ENCODE measurements around the gene MYO3B.

MYO3B gene

DNA sequence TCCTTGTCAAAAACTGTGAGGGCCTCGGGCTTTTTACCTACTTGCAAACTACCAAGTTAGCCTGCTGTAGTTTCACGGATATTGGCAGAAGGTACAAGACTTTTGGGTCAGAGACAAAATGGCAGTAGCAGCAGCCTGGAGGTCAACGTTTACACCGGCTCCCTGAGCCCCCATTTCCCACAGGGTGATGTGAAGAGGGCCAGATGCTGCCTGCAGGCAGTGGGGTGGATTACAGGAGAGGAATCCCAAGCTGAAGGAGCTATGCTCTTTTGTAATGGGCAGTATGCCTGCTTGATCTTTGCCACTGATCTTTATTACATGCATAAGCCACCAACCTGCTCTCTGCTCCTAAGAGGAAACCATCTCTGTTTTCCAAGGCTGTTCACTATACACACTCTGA is 507.6 kb downstream of the MYO3B start:
- no peak overlapping the region for H3K27ac ChIP-seq (ENCODE audit: low read depth, low read length)
- H2BK120ac ChIP-seq (ENCODE audit: low read depth, low read length), result peak overlapping the region; percentile 68
- H3K56ac ChIP-seq (ENCODE audit: low read length), result peak overlapping the region; percentile 8
- H3K4ac ChIP-seq (ENCODE audit: low read depth, low read length), result no peak overlapping the region
- no peak overlapping the region for H4K5ac ChIP-seq (ENCODE audit: low read length)
- H3K23ac ChIP-seq (ENCODE audit: low read length), result no peak overlapping the region
- peak overlapping the region; percentile 65 for H3K18ac ChIP-seq (ENCODE audit: low read length)
- no peaks in the 10 kb centered on the region for H3K79me2 ChIP-seq (ENCODE audit: control insufficient read depth, insufficient read depth, low read length)
- no peak overlapping the region for H4K8ac ChIP-seq (ENCODE audit: low read depth, low read length)
- H2BK15ac ChIP-seq (replicated peaks; ENCODE audit: low read depth), result no peak overlapping the region
- WGBS (ENCODE audit: extremely low coverage, insufficient coverage, low lambda C conversion rate), result no CpG with 5 or more reads among the region's 4 CpGs
- H2BK5ac ChIP-seq (ENCODE audit: low read length), result no peak overlapping the region
- H3K27me3 ChIP-seq (ENCODE audit: insufficient read depth, low read length, poor library complexity), result no peaks in the 10 kb centered on the region
- peak; percentile 72 for DNase-seq
- H2AK5ac ChIP-seq (ENCODE audit: low read length), result no peak overlapping the region
- H3K79me1 ChIP-seq (ENCODE audit: low read length), result no peaks in the 10 kb centered on the region
- H3K4me1 ChIP-seq (ENCODE audit: control insufficient read depth, low read depth, low read length), result peaks cover 6% of the 10 kb centered on the region
- H3K9ac ChIP-seq (ENCODE audit: low read length), result no peak overlapping the region
- no peak overlapping the region for H3K4me3 ChIP-seq (ENCODE audit: low read length)
- no peak overlapping the region for H3K4me2 ChIP-seq (ENCODE audit: low read length)
- H3K36me3 ChIP-seq (ENCODE audit: control insufficient read depth, insufficient read depth, low read length), result no peaks in the 10 kb centered on the region

DNA sequence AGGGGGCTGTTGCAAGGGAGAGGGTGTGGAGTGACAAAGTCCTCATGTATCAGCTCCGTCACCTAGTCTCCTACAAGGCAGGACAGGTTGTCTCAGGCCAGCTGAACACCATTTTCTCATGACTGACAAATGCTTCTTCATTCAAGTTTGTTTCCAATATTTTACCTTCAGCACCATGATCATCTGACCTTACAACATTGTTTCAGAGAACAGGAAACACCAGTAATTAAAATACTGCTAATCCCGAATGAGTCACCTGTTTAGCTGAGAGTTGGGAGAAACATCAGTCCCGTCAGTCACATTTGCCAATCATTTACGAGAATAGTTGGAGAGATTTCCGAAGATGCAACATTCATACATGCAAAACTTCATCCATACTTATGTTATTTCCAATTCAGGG is 511.5 kb downstream of the MYO3B start:
- H3K27me3 ChIP-seq (ENCODE audit: insufficient read depth, low read length, poor library complexity), result no peaks in the 10 kb centered on the region
- H3K4me3 ChIP-seq (ENCODE audit: low read length), result no peak overlapping the region
- H3K18ac ChIP-seq (ENCODE audit: low read length), result no peak overlapping the region
- H4K8ac ChIP-seq (ENCODE audit: low read depth, low read length), result no peak overlapping the region
- no peaks in the 10 kb centered on the region for H3K79me2 ChIP-seq (ENCODE audit: control insufficient read depth, insufficient read depth, low read length)
- no peak overlapping the region for H3K27ac ChIP-seq (ENCODE audit: low read depth, low read length)
- H2BK120ac ChIP-seq (ENCODE audit: low read depth, low read length), result no peak overlapping the region
- no peak overlapping the region for H4K5ac ChIP-seq (ENCODE audit: low read length)
- H3K36me3 ChIP-seq (ENCODE audit: control insufficient read depth, insufficient read depth, low read length), result no peaks in the 10 kb centered on the region
- no peak overlapping the region for H3K23ac ChIP-seq (ENCODE audit: low read length)
- no peak overlapping the region for H3K9ac ChIP-seq (ENCODE audit: low read length)
- DNase-seq, result no peak
- WGBS (ENCODE audit: extremely low coverage, insufficient coverage, low lambda C conversion rate), result no CpG with 5 or more reads among the region's 5 CpGs
- no peak overlapping the region for H2BK5ac ChIP-seq (ENCODE audit: low read length)
- H2BK15ac ChIP-seq (replicated peaks; ENCODE audit: low read depth), result no peak overlapping the region
- H3K4me1 ChIP-seq (ENCODE audit: control insufficient read depth, low read depth, low read length), result peaks cover 8% of the 10 kb centered on the region
- H3K56ac ChIP-seq (ENCODE audit: low read length), result peak overlapping the region; percentile 25
- H2AK5ac ChIP-seq (ENCODE audit: low read length), result no peak overlapping the region
- H3K4ac ChIP-seq (ENCODE audit: low read depth, low read length), result no peak overlapping the region
- H3K79me1 ChIP-seq (ENCODE audit: low read length), result peaks cover 1% of the 10 kb centered on the region
- no peak overlapping the region for H3K4me2 ChIP-seq (ENCODE audit: low read length)

DNA sequence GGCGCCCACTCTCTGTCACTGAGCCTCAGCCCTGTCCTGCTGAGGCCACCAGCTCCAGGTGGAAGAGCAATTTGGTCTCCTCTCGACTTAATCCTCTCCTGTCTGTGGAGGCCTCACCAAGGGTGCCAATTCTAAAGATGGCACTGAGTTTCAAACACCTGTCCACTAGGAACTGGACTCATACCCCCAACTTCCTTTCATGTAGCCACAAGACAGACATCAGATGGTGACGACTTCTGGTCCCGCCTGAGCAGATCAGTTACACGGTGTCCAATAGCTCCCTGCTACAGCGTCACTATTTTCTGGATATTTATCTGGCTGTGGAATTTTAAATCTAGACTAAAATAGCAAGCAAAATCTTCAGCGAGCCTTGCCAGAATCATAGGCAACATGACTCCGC is 512.7 kb downstream of the MYO3B start:
- H3K4me1 ChIP-seq (ENCODE audit: control insufficient read depth, low read depth, low read length), result peaks cover 13% of the 10 kb centered on the region
- H4K5ac ChIP-seq (ENCODE audit: low read length), result no peak overlapping the region
- H3K27ac ChIP-seq (ENCODE audit: low read depth, low read length), result no peak overlapping the region
- no peak overlapping the region for H3K23ac ChIP-seq (ENCODE audit: low read length)
- no peak overlapping the region for H4K8ac ChIP-seq (ENCODE audit: low read depth, low read length)
- H3K79me2 ChIP-seq (ENCODE audit: control insufficient read depth, insufficient read depth, low read length), result no peaks in the 10 kb centered on the region
- no peak for DNase-seq
- H3K27me3 ChIP-seq (ENCODE audit: insufficient read depth, low read length, poor library complexity), result no peaks in the 10 kb centered on the region
- H3K4ac ChIP-seq (ENCODE audit: low read depth, low read length), result peak overlapping the region; percentile 18
- peaks cover 1% of the 10 kb centered on the region for H3K79me1 ChIP-seq (ENCODE audit: low read length)
- no peak overlapping the region for H2BK5ac ChIP-seq (ENCODE audit: low read length)
- H3K4me2 ChIP-seq (ENCODE audit: low read length), result no peak overlapping the region
- no peak overlapping the region for H3K56ac ChIP-seq (ENCODE audit: low read length)
- peak overlapping the region; percentile 6 for H3K18ac ChIP-seq (ENCODE audit: low read length)
- no peak overlapping the region for H2AK5ac ChIP-seq (ENCODE audit: low read length)
- no CpG with 5 or more reads among the region's 8 CpGs for WGBS (ENCODE audit: extremely low coverage, insufficient coverage, low lambda C conversion rate)
- H2BK120ac ChIP-seq (ENCODE audit: low read depth, low read length), result no peak overlapping the region
- H3K4me3 ChIP-seq (ENCODE audit: low read length), result no peak overlapping the region
- no peak overlapping the region for H2BK15ac ChIP-seq (replicated peaks; ENCODE audit: low read depth)
- no peaks in the 10 kb centered on the region for H3K36me3 ChIP-seq (ENCODE audit: control insufficient read depth, insufficient read depth, low read length)
- no peak overlapping the region for H3K9ac ChIP-seq (ENCODE audit: low read length)

GRCh38 chr2:170694316-170694715 is 516.4 kb downstream of the MYO3B start:
- peak; percentile 49 for DNase-seq
- H3K56ac ChIP-seq (ENCODE audit: low read length), result no peak overlapping the region
- no peak overlapping the region for H3K4ac ChIP-seq (ENCODE audit: low read depth, low read length)
- peaks cover 1% of the 10 kb centered on the region for H3K79me1 ChIP-seq (ENCODE audit: low read length)
- no peak overlapping the region for H2BK15ac ChIP-seq (replicated peaks; ENCODE audit: low read depth)
- peak overlapping the region; percentile 2 for H3K18ac ChIP-seq (ENCODE audit: low read length)
- peaks cover 15% of the 10 kb centered on the region for H3K4me1 ChIP-seq (ENCODE audit: control insufficient read depth, low read depth, low read length)
- no peak overlapping the region for H3K9ac ChIP-seq (ENCODE audit: low read length)
- no peak overlapping the region for H4K5ac ChIP-seq (ENCODE audit: low read length)
- no peak overlapping the region for H3K4me3 ChIP-seq (ENCODE audit: low read length)
- H3K27me3 ChIP-seq (ENCODE audit: insufficient read depth, low read length, poor library complexity), result no peaks in the 10 kb centered on the region
- no peak overlapping the region for H3K23ac ChIP-seq (ENCODE audit: low read length)
- no peak overlapping the region for H2AK5ac ChIP-seq (ENCODE audit: low read length)
- no peaks in the 10 kb centered on the region for H3K36me3 ChIP-seq (ENCODE audit: control insufficient read depth, insufficient read depth, low read length)
- WGBS (ENCODE audit: extremely low coverage, insufficient coverage, low lambda C conversion rate), result no CpG with 5 or more reads among the region's 11 CpGs
- H4K8ac ChIP-seq (ENCODE audit: low read depth, low read length), result no peak overlapping the region
- no peak overlapping the region for H3K27ac ChIP-seq (ENCODE audit: low read depth, low read length)
- H3K79me2 ChIP-seq (ENCODE audit: control insufficient read depth, insufficient read depth, low read length), result no peaks in the 10 kb centered on the region
- no peak overlapping the region for H3K4me2 ChIP-seq (ENCODE audit: low read length)
- H2BK120ac ChIP-seq (ENCODE audit: low read depth, low read length), result no peak overlapping the region
- H2BK5ac ChIP-seq (ENCODE audit: low read length), result no peak overlapping the region

DNA sequence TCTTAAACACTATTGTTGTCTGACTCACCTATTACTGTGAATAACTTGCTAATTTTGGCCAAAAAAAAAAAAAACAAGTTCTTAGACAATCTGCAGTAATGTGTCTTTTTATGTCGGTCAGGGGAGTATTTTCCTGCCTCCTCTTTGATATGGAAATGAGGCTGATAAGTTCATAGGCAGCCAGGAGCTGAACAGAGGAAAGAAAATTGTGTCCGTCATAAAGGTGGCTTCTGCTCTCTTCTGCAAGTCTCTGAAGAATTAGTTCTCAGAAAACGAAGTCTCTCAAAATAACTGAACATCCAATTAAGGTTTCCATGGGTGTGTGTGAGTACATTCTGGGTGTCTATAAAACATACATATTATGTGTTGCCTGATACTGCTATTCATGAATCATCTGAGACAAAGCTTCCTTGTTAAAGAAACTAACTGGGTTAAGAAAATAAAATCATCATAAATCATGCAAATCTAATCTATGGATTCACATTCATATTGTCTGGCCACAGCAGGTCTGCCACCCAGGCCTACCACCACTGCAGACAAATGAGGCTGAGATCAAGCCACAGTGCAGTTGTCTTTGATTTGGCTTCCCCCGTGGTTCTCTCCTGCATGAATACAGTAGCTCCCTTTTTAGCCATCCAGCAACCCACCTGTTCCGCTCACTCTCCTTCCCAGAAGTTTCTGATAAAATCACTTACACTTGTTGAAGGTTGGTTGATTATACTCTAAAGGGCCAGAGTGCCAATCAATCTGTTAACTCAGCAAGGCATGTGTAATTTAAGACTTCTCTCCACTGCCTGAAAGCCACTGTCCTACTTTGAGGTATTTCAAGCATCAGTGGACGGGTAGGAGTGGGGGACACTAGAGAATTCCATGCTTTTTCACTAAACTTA is 517.8 kb downstream of the MYO3B start:
- no CpG with 5 or more reads among the region's 6 CpGs for WGBS (ENCODE audit: extremely low coverage, insufficient coverage, low lambda C conversion rate)
- no peak overlapping the region for H2AK5ac ChIP-seq (ENCODE audit: low read length)
- peak overlapping the region; percentile 23 for H2BK15ac ChIP-seq (replicated peaks; ENCODE audit: low read depth)
- peaks cover 12% of the 10 kb centered on the region for H3K4me1 ChIP-seq (ENCODE audit: control insufficient read depth, low read depth, low read length)
- H2BK120ac ChIP-seq (ENCODE audit: low read depth, low read length), result peak overlapping the region; percentile 98
- H3K4me3 ChIP-seq (ENCODE audit: low read length), result no peak overlapping the region
- no peak overlapping the region for H3K4me2 ChIP-seq (ENCODE audit: low read length)
- no peak overlapping the region for H3K23ac ChIP-seq (ENCODE audit: low read length)
- H3K9ac ChIP-seq (ENCODE audit: low read length), result no peak overlapping the region
- no peaks in the 10 kb centered on the region for H3K27me3 ChIP-seq (ENCODE audit: insufficient read depth, low read length, poor library complexity)
- peak overlapping the region; percentile 5 for H2BK5ac ChIP-seq (ENCODE audit: low read length)
- no peak overlapping the region for H4K8ac ChIP-seq (ENCODE audit: low read depth, low read length)
- peak; percentile 41 for DNase-seq
- H3K27ac ChIP-seq (ENCODE audit: low read depth, low read length), result peak overlapping the region; percentile 45
- peak overlapping the region; percentile 4 for H3K56ac ChIP-seq (ENCODE audit: low read length)
- no peak overlapping the region for H3K4ac ChIP-seq (ENCODE audit: low read depth, low read length)
- H3K18ac ChIP-seq (ENCODE audit: low read length), result peak overlapping the region; percentile 94
- no peak overlapping the region for H4K5ac ChIP-seq (ENCODE audit: low read length)
- no peaks in the 10 kb centered on the region for H3K79me2 ChIP-seq (ENCODE audit: control insufficient read depth, insufficient read depth, low read length)
- H3K36me3 ChIP-seq (ENCODE audit: control insufficient read depth, insufficient read depth, low read length), result no peaks in the 10 kb centered on the region
- peaks cover 1% of the 10 kb centered on the region for H3K79me1 ChIP-seq (ENCODE audit: low read length)
